HG03571 (cell line): Measurements from ENCODE around the gene CHMP5.

Source experiments
- ATAC-seq: cut with Tn5 transposase; IDR thresholded peaks from one replicate; pipeline ENCODE4 v1.9.1; 2021; ENCODE audit not compliant: unreplicated experiment

Gene CHMP5

DNA sequence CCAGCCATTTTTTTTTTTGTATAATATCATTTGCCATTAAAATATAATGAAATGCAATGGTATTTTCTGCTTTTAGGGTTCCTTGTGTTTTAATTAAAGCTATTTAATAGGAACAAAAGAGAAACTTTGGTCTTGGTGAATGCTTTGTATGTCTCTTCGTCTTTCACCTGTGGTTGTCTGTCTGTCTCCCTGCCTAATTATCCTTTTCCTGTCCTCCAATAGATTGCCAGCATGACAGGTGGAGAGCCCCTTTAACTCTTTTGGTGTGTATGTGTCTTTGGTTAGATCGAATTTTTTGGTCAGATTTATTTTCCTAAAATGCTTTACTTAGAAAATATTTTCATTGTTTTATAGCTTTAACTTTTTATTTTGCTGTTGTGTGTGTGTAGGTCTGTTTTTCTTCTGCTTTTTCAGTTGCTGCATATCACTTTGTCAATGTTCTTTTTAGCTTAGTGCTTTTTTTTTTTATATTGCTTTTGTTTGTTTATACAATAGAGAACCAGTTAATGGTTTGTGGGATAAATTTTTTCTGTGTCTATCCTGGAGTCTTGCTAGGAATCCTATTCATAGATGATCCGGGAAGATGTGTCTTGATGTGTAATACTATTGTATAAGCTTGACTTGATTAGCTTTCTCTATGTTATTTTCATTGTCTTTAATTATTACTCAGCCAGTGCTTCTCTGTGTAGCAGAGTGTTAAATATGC is 8.6 kb downstream of the CHMP5 start:
- no peak for ATAC-seq

DNA sequence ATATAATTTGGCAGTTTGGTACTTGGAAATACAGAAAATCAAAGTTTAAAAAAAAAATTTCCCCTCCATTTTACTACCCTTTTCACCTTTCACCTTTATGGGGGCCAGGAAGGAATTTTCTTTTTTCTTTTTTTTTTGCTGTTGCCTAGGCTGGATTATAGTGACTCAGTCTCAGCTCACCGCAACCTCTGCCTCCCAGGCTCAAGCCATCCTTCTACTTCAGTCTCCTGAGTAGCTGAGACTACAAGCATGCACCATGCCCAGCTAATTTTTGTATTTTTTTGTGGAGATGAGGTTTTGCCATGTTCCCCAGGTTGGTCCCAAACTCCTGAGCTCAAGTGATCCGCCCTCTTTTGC is 9.1 kb downstream of the CHMP5 start:
- ATAC-seq, result no peak

DNA sequence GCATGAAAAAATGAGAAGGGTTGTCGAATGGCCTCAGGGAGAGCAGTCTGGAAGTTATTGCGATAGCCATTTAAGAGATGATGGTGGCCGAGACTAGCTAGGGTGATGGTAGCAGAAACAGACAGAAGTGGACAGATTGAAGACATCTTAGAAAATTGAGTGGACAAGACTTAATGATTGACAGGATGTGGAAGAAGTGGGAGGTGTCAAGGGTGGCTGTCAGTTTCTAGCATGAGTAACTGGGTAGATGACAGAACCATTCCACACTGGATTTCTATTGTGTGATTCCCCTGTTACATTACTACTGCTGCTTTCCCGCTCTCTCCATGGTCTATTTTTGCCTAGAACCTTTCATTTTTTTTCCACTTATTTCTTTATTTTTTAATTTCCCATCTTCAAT is 12.6 kb downstream of the CHMP5 start:
- ATAC-seq, result no peak

DNA sequence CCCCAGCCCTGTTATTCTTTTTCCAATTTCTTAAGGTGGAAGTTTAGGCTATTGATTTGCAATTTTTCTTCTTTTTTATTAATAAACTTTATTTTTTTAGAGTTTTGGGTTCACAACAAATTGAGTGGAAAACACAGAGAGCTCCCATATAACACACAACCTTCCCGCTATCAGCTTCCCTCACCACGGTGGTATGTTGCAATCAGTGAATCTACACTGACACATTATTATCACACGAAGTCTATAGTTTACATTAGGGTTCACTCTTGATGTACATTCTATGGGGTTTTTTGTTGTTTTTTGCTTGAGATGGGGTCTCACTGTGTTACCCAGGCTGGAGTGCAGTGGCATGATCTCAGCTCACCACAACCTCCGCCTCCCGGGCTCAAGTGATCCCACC is 20.7 kb downstream of the CHMP5 start:
- no peak for ATAC-seq

DNA sequence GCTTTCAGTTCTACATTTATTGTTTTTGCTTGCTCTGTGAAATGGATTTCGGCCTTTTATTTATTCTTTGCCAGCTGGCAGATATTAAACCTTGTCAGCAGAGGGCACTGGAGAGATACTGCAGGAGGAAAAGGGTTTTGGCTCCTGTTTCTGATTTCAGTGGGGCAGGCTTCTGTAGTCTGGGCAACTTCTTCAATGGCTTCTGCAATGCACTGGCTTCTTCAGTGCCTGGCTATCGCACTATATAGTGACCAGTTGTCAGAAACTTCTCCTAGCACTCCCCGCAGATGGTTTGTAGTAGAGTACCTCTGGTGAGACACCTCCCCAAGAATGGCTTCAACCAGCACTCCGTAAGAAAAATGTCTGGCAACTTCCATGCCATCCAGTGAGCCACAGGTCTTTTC is 22.2 kb downstream of the CHMP5 start:
- ATAC-seq, result no peak

DNA sequence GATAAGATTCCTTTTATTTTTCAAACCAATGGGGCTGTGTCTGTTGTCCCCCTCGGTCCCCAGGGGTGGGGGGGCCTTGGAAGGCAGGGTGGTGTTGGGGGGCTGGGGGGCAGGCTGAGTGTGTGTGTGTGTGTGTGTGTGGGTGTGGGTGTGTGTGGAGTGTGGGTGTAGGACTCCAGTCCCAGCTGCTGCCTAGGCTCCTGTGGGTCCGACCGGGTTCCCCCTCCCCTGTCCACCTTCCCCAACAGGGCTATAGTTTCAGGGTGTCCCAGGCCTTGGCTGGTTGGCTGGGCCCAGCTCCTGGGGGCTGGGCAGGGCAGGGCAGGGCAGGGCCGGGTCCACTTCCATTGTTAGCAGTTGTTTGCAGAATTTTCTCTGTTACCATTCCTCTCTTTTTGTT is 23.4 kb downstream of the CHMP5 start:
- no peak for ATAC-seq

DNA sequence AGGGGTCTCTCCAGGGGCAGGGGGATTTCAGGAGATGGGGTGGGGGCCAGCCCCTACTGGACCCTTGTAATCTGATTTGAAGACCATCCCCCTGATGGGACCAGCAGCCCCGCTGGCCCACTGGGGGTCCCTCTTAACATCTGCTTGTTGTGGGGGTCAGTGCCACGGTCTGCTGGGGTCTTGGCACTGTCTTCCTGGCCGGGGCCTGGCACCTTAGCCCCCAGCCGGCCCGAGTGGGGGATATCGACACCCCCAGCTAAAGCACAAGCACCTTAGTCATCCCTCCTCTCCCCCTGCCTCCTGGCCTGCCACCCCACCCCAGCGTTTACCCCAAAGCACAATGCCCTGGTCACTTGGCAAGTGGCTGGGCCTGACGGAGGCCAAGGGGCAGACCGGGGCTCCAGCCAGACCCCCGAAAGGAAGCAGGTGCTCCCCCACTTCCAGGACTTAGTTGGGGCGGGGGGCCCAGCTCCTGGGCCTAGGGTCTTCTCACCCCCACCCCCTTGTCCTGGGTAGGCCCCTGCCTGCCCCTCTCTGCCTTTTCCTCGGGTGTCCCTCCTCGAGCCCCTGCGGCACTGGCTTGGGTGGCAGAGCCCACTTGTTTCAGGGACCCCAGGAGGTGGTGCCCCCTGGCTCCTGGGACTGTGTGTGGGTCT is 24.1 kb downstream of the CHMP5 start:
- no peak for ATAC-seq

DNA sequence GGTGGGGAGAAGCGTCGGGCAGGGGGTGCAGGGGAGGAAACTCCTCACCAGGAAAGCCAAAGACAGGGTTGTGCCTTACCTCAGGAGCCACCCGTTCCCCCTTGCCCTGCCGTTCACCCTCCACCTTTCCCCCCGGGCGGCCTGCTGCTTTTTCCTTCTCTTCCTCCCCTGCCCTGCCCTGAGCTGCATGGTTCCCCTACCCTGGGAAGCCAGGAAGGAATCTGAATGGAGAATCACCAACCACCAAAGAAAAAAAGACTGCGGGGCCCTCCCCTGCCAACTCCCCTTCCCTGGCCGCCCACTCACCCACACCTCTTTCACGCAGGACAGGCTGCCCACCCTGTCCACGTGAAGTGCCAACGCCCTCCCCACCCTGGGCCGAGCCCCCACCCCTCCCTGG is 24.6 kb downstream of the CHMP5 start:
- no peak for ATAC-seq

DNA sequence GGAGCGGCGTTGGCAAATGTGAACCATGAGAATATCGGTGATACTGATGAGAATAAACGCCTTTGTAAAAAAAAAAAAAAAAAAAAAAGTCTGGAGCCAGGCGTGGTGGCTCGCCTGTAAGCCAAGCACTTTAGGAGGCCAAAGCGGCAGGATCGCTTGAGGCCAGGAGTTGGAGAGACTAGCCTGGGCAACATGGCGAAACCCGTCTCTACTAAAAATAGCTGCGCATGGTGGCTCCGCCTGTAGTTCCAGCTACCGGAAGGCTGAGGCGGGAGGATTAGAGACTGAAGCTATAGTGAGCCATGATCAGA is 25.0 kb downstream of the CHMP5 start:
- no peak for ATAC-seq

DNA sequence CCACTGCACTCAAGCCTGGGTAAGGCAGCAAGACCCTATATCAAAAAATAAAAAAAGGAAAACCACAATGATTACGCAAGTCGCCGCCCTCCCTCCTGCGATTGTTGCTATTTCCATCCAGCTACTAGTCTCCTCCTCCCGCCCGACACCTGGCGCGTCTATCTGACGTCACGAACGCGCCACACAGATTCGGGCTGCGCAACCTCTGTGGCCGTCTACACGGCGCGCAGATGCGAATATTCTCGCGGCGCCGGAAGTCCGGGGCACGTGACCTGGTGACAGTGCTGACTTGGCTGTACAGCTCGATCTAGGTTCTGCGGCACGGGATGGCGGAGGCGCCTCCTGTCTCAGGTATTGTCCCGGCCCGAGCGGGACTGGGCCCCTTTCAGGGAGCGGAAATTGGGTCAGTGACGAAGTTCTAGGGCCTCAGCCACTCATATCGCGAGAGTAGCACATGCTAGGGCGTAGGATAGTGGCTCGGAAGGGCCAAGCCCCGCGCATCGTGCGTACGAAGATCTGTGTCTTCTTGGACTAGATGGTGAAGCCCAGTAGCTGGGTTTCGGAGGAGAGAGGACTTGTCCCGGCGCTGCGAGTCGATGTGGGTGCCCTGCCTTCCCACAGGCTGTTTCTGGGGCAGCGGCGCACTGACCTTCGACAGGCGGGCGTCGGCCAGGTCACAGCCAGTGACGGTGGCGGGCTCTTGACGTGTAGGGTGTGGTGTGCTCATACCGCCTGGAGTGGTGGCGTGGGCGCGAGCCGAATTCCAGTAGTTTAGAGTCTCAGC is 25.6 kb downstream of the CHMP5 start, which contains the start of gene NFX1:
NFX1 (plus strand) TSS at position 270 of the 784 bp plus-strand sequence; CDS start at position 327, 57 bp downstream.
- ATAC-seq, result peak; percentile 73

DNA sequence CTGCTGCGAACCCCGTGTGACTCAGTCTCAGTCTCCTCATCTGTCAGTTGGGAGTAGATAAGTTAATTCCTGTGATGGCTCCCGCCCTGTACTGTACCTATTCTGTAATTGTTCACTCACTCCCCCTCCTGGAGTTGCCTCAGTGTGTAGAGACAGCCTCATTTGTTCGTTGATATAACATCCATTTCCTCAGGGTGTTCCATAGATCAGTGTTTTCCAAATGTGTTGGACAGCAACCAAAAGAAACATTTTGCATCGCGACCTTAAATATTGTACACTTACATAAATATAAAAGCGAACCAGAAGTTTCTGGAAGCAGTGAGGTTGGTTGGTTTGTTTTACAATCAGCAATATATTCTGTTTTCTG is 26.2 kb downstream of the CHMP5 start:
- ATAC-seq, result no peak

DNA sequence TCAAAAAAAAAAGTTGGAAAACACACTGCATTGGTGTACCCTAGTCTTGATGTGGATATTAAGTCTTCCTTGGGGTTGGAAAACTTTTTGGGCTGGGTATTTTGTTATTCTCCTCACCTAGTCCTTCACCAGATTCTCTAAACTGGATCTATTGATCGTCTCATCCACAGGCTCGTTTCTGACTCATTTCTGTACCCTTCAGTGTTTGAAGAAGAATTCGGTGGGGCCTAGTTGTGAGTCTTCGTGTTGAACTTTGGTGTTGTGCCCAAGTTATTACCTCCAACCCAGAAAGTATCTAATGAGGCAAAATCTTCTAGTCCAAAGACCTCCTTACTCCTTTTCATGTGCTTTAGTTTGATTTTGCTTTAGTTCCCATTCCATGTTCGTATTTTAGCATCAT is 27.1 kb downstream of the CHMP5 start:
- no peak for ATAC-seq

DNA sequence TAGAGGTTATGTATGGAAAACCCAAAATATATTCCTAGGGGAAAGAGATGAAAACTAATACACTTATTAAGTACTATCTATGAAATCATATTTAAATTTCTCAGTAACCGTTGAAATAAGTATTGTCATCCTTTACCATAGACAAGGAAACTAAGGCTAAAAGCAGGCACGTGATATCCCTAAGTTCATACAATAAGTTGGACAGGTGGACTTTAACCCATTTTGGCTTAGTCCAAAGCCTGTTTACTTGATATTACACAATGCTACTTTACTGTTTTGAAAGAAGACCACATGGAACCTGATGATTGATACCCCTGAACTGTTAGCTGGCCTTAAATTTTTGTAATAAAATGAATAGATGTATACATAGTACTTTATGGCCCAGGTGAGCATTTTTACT is 28.9 kb downstream of the CHMP5 start:
- ATAC-seq, result no peak

DNA sequence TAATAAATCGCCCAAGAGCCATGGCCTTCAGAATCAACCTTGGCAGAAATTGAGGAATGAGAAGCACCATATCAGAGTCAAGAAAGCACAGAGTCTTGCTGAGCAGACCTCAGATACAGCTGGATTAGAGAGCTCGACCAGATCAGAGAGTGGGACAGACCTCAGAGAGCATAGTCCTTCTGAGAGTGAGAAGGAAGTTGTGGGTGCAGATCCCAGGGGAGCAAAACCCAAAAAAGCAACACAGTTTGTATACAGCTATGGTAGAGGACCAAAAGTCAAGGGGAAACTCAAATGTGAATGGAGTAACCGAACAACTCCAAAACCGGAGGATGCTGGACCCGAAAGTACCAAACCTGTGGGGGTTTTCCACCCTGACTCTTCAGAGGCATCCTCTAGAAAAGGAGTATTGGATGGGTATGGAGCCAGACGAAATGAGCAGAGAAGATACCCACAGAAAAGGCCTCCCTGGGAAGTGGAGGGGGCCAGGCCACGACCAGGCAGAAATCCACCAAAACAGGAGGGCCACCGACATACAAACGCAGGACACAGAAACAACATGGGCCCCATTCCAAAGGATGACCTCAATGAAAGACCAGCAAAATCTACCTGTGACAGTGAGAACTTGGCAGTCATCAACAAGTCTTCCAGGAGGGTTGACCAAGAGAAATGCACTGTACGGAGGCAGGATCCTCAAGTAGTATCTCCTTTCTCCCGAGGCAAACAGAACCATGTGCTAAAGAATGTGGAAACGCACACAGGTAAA is 30.0 kb downstream of the CHMP5 start:
- no peak for ATAC-seq

DNA sequence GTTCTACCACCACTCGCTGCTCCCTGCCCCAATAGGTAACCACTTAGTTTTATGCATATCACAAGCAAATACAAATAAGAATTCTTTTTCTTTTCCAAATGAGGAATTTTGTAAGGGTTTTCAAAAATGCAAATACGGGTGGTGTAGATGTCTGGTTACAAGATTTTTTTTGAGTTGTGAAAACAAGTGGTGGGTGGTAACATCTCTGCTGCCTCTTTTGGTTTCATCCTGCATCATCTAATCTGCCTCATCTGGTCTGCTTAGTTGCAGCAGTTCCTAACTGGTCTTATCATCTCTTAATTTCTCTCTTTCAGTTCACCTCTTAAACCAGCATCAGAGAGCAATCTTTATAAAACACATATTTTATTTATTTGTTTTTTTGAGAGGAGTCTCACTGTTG is 30.7 kb downstream of the CHMP5 start:
- ATAC-seq, result no peak

DNA sequence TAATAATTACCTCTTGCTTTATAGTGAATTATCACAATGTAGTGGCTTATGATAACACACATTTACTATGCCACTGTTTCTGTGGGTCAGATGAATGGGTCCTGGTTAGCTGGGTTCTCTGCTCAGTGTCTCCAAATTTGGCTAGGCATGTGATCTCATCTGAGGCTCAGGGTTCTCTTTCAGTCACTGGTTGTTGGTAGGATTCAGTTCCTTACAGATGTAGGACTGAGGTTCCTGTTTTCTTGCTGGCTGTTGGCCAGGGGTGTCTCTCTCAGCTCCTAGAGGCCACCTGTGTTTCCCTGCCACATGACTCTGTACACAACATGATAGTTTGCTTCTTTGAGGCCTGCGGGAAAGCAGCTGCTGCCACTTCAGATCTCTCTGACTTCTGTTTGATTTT is 32.6 kb downstream of the CHMP5 start:
- ATAC-seq, result peak; percentile 91

DNA sequence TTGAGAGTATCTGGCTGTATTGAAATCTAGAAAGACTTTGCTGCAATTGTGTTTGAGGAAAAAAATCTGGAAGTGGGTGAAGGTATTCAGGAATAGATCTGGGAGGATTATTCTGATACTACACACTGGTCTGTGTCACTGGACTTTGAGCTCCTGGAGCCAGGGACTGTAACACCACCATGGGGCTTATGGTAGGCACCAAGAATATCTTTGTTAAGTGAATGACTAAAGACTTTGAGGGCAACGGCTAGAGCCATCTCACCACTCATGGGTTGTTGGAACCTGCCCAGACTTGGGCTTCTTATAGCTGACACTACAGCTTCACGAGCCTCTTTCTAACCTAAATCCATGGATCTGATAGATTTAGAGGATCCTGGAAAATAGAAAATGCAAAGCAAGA is 35.7 kb downstream of the CHMP5 start:
- no peak for ATAC-seq

DNA sequence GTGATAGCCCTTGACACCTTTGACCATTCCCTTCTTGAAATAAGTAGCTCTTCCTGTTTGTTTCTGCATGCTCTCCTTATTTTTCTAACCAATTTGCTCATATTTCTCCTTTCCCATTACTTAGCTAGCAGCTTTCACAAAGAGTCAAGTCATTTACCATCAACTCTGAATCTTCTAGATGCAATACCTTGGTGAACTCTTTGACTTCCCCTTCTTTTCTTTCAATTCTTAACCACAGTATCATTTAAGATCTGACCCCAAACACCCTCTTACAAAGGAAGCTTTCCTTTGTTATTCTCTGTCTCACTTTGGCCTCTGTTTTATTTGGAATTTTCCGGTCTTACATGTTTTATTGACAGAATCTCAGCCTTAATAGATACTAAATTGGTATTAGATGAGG is 39.5 kb downstream of the CHMP5 start:
- ATAC-seq, result no peak

DNA sequence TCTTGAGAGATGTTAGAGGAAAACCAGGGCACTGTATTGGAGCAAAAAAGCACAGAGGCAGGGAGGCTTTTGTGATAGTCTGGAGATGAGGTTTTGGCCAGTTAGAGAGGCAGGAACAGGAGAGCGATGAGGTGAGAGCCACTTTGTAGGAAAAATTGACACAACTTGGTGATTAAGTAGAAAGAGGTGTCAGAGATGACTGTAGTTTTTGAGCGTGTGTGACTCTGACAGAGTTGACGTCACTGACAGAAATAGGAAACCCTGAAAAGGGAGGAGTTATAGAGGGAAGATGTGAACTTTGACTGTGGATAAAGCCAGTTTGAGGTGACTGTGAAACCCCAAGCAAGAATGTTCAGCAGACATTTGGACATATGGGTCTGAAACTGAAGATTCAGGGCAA is 41.2 kb downstream of the CHMP5 start:
- ATAC-seq, result no peak

DNA sequence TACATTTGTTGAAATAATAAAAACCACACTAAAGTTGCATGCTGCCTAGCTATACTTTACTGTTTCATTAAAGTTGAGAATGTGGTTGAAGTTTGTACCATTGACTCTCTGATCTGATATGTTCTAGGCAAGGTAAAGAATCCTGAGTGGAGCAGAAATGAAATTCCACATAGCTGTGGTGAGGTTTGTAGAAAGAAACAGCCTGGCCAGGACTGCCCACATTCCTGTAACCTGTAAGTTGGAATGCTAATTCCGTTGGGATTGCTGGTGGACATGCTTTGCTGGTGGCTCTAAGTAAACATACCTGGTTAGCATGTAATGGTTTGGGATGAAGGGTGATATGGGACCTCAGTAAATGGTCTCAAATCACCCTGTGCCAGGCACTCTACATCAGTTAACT is 42.2 kb downstream of the CHMP5 start:
- ATAC-seq, result no peak

DNA sequence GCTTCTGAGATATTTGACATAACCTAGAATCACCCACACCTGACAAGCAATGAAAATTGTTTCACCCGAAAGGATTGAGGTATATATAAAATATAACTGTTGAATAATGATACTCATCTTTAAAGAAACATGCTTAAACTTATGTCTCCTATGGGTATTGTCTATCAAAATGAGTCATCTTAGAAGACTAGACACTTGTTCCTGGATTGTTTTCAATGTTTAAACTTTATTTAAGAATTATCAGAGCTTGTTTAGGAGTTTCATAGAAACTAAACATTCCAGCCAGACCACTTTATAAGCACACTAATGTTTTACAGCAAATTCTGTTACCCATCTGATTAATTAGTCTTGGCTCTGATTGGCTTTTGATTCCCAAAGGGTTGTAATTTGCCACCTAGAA is 45.1 kb downstream of the CHMP5 start:
- ATAC-seq, result no peak

DNA sequence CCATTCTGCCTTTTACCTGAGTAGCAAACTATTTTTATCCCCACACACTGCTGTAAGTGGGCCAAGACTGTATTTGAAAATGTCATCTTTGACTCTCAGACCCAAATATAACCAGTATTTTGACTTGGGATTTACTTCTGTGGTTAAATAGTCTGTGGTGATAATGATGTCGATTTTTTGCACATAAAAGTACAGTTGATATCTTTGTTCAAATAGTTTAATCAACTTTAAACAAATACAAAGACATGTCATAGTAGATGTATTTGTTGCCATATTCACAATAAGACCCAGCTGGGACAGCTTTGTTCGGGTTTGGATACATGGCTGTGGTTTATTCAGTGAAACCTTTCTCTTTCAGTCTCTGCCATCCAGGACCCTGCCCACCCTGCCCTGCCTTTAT is 45.9 kb downstream of the CHMP5 start:
- no peak for ATAC-seq
